ENCODE results near the gene SND1.

- TF ChIP-seq USF1 (IDR thresholded peaks at IDR 0.05) (no peak), CEBPB (IDR thresholded peaks at IDR 0.05) (no peak), RAD21 (IDR thresholded peaks at IDR 0.05; ENCODE audit: low read depth) (no peak), EP300 (IDR thresholded peaks at IDR 0.05; ENCODE audit: borderline replicate concordance) (no peak), YY1 (IDR thresholded peaks at IDR 0.05; ENCODE audit: low read depth) (no peak), MAX (IDR thresholded peaks at IDR 0.05) (no peak)
- TF ChIP-seq, protein P1, sequence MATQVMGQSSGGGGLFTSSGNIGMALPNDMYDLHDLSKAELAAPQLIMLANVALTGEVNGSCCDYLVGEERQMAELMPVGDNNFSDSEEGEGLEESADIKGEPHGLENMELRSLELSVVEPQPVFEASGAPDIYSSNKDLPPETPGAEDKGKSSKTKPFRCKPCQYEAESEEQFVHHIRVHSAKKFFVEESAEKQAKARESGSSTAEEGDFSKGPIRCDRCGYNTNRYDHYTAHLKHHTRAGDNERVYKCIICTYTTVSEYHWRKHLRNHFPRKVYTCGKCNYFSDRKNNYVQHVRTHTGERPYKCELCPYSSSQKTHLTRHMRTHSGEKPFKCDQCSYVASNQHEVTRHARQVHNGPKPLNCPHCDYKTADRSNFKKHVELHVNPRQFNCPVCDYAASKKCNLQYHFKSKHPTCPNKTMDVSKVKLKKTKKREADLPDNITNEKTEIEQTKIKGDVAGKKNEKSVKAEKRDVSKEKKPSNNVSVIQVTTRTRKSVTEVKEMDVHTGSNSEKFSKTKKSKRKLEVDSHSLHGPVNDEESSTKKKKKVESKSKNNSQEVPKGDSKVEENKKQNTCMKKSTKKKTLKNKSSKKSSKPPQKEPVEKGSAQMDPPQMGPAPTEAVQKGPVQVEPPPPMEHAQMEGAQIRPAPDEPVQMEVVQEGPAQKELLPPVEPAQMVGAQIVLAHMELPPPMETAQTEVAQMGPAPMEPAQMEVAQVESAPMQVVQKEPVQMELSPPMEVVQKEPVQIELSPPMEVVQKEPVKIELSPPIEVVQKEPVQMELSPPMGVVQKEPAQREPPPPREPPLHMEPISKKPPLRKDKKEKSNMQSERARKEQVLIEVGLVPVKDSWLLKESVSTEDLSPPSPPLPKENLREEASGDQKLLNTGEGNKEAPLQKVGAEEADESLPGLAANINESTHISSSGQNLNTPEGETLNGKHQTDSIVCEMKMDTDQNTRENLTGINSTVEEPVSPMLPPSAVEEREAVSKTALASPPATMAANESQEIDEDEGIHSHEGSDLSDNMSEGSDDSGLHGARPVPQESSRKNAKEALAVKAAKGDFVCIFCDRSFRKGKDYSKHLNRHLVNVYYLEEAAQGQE (IDR thresholded peaks at IDR 0.05; ENCODE audit: low read depth), result no peak
Measured at GRCh38 chr7:128017460-128017859, 365.5 kb downstream of the SND1 start.

All from Ishikawa (cell line).